ENCODE measurements around the gene RNASEH2A.
"Not testable (repeated sequence)": the region's sequence is repeated elsewhere in the genome, so short reads cannot be mapped to it uniquely, and the experiment has no call there.

DNA sequence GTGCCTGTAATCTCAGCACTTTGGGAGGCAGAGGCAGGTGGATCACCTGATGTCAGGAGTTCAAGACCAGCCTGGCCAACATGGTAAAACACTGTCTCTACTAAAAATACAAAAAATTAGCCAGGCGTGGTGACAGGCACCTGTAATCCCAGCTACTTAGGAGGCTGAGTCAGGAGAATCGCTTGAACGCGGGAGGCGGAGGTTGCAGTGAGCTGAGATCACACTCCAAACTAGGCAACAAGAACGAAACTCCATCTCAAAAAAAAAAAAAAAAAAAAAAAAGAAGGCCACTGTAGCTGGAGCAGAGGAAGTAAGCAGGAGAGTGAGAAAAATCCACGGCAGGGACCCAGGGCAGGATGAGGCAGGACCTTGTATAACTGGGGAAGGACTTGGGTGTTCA lies 40.2 kb downstream of the RNASEH2A start:
- not testable (repeated sequence) for TF ChIP-seq POLR2A (IDR thresholded peaks at IDR 0.05; ENCODE audit: low read depth, low read length); FOS (IDR thresholded peaks at IDR 0.05; ENCODE audit: low read depth, low read length); CEBPB (IDR thresholded peaks at IDR 0.05; ENCODE audit: low read depth, low read length); ELK1 (IDR thresholded peaks at IDR 0.05; ENCODE audit: borderline replicate concordance, low read depth, low read length); RCOR1 (IDR thresholded peaks at IDR 0.05; ENCODE audit: insufficient replicate concordance, low read length); RAD21 (IDR thresholded peaks at IDR 0.05; ENCODE audit: low read length)
- TF ChIP-seq, protein P1, sequence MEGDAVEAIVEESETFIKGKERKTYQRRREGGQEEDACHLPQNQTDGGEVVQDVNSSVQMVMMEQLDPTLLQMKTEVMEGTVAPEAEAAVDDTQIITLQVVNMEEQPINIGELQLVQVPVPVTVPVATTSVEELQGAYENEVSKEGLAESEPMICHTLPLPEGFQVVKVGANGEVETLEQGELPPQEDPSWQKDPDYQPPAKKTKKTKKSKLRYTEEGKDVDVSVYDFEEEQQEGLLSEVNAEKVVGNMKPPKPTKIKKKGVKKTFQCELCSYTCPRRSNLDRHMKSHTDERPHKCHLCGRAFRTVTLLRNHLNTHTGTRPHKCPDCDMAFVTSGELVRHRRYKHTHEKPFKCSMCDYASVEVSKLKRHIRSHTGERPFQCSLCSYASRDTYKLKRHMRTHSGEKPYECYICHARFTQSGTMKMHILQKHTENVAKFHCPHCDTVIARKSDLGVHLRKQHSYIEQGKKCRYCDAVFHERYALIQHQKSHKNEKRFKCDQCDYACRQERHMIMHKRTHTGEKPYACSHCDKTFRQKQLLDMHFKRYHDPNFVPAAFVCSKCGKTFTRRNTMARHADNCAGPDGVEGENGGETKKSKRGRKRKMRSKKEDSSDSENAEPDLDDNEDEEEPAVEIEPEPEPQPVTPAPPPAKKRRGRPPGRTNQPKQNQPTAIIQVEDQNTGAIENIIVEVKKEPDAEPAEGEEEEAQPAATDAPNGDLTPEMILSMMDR (conservative IDR thresholded peaks at IDR 0.05; ENCODE audit: low read depth, low read length): not testable (repeated sequence)
